ENCODE measurements around the gene WWOX. TPM values are rescaled to one million over a fixed set of nuclear protein-coding genes. Genes with fewer than 3 reads are reported as not detected.

The WWOX gene
- total and polyA plus RNA-seq, 10 donors: 5.9 to 90.3 (median 26.4) TPM

GRCh38 chr16:78278056-78278450 is 178.6 kb downstream of the WWOX start:
- H3K4me3 ChIP-seq: peak overlapping the region in 1 of 8 donors; percentile 2
- H3K27me3 ChIP-seq (replicated peaks in 1 of 7): no peaks in the 10 kb centered on the region
- no peak for DNase-seq
- intact Hi-C loops (cut with DNase I; ENCODE audit: low total_unique reads): no loop called here
- H3K27ac ChIP-seq: no peak overlapping the region
- TF ChIP-seq POLR2AphosphoS5 (IDR thresholded peaks at IDR 0.05): no peak
- WGBS, 5 donors: 78 to 83% (median 82%) methylated on average over 3 of the region's 3 CpGs
- no peaks in the 10 kb centered on the region for H3K36me3 ChIP-seq
- no peaks in the 10 kb centered on the region for H3K9me3 ChIP-seq
- peaks cover 0 to 3% (median 0%) of the 10 kb centered on the region in 6 donors for H3K4me1 ChIP-seq

DNA sequence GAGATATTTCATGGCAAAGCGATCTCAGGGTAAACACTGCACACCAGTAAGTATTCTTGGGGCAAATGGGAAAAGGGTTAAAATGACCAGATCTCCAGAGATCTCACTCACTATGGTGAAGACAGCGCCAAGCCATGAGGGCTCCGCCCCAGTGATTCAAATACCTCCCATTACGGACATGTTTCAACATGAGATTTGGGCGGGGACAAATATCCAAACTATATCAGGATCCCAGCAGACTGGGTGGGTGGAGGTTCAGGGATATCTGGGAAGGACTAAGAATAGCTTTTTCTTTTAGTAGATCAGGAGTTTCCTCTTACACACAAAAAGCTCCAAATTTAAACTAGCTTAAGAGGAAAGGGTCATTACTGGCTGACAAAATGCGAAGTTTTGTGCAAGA is 181.7 kb downstream of the WWOX start:
- H3K4me3 ChIP-seq: no peak overlapping the region
- intact Hi-C loops (cut with DNase I; ENCODE audit: low total_unique reads): no loop called here
- TF ChIP-seq, protein P1, sequence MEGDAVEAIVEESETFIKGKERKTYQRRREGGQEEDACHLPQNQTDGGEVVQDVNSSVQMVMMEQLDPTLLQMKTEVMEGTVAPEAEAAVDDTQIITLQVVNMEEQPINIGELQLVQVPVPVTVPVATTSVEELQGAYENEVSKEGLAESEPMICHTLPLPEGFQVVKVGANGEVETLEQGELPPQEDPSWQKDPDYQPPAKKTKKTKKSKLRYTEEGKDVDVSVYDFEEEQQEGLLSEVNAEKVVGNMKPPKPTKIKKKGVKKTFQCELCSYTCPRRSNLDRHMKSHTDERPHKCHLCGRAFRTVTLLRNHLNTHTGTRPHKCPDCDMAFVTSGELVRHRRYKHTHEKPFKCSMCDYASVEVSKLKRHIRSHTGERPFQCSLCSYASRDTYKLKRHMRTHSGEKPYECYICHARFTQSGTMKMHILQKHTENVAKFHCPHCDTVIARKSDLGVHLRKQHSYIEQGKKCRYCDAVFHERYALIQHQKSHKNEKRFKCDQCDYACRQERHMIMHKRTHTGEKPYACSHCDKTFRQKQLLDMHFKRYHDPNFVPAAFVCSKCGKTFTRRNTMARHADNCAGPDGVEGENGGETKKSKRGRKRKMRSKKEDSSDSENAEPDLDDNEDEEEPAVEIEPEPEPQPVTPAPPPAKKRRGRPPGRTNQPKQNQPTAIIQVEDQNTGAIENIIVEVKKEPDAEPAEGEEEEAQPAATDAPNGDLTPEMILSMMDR (IDR thresholded peaks at IDR 0.05 in 8 of 11, conservative IDR thresholded peaks at IDR 0.05 in 3 of 11): no peak
- TF ChIP-seq POLR2AphosphoS5 (IDR thresholded peaks at IDR 0.05) (no peak), POLR2A (IDR thresholded peaks at IDR 0.05) (no peak)
- no peak overlapping the region for H3K27ac ChIP-seq
- H3K4me1 ChIP-seq: peaks cover 0 to 3% (median 0%) of the 10 kb centered on the region in 6 donors
- no peaks in the 10 kb centered on the region for H3K9me3 ChIP-seq
- no peaks in the 10 kb centered on the region for H3K36me3 ChIP-seq
- H3K27me3 ChIP-seq (replicated peaks in 1 of 7): no peaks in the 10 kb centered on the region
- no peak for DNase-seq
- WGBS, 5 donors: 62 to 79% (median 66%) methylated on average over 6 of the region's 6 CpGs

DNA sequence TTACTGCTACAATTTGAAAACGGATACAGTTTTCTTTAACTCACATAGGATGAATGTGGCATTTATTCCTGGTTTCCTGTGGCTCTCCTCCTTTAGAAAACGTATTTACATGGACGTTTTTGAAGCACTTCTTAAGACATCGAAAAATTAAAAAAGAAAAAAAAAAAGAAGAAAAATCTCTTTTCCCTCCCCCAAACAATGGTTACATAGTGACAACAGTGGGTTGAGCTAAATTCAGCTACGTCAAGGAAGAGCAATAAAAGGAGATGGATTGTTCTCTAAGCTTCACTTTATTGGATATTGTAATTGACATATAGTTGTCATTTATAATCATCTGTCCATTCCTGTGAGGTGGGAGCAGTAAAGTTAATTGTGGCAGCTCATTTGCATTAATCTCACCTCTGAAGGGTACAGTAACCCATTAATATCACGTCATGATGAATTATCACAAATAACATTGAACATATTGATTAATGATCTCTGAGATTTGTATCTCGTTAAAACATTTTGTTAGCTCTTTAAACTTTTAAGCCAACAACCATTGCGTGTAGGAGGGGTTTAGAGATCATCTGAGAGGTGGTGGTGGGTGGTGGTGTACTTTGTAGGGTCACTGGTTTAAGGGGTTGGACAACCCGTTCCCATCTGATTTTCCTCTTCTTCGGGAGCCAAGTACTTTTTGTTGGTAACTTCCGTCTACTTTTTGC is 184.2 kb downstream of the WWOX start:
- Histone ChIP-seq H3K4me1 (no peaks in the 10 kb centered on the region), H3K4me3 (no peak overlapping the region), H3K27me3 (replicated peaks in 1 of 7) (no peaks in the 10 kb centered on the region), H3K9me3 (no peaks in the 10 kb centered on the region), H3K27ac (no peak overlapping the region), H3K36me3 (no peaks in the 10 kb centered on the region)
- intact Hi-C loops (cut with DNase I; ENCODE audit: low total_unique reads): no loop called here
- TF ChIP-seq POLR2AphosphoS5 (IDR thresholded peaks at IDR 0.05) (no peak), POLR2A (IDR thresholded peaks at IDR 0.05) (no peak)
- TF ChIP-seq, protein P1 (IDR thresholded peaks at IDR 0.05 in 8 of 11, conservative IDR thresholded peaks at IDR 0.05 in 3 of 11): no peak
- DNase-seq: no peak
- WGBS, 5 donors: 86 to 91% (median 89%) methylated on average over 11 of the region's 11 CpGs

- no peak overlapping the region for H3K27ac ChIP-seq
- intact Hi-C loops (cut with DNase I; ENCODE audit: low total_unique reads): no loop called here
- H3K4me3 ChIP-seq: no peak overlapping the region
- TF ChIP-seq POLR2A (IDR thresholded peaks at IDR 0.05) (no peak), POLR2AphosphoS5 (IDR thresholded peaks at IDR 0.05) (no peak)
- TF ChIP-seq, protein P1 (IDR thresholded peaks at IDR 0.05 in 8 of 11, conservative IDR thresholded peaks at IDR 0.05 in 3 of 11): no peak
- H3K4me1 ChIP-seq: no peaks in the 10 kb centered on the region
- H3K36me3 ChIP-seq: no peaks in the 10 kb centered on the region
- 74 to 84% (median 81%) methylated on average over 1 of the region's 1 CpG for WGBS, 5 donors
- no peak for DNase-seq
- no peaks in the 10 kb centered on the region for H3K9me3 ChIP-seq
- H3K27me3 ChIP-seq (replicated peaks in 1 of 7): no peaks in the 10 kb centered on the region
Observed at GRCh38 chr16:78284326-78284725, 184.9 kb downstream of the WWOX start.
